MM.1S (cell line): Measurements from ENCODE around the gene FKBP15.

Source experiments
- CTCF ChIP-seq: fragments of 300-600 bp; sonication (generic); IDR thresholded peaks from 2 replicates; pipeline ENCODE4 v1.5.1; 2016; ENCODE audit warnings: antibody characterized with exemption, low read length, mixed read lengths
- EZH2 ChIP-seq: fragments of 300-600 bp; sonication (generic); optimal IDR thresholded peaks from 2 replicates; pipeline ENCODE3; 2017; ENCODE audit warnings: low read depth, mild to moderate bottlenecking, antibody characterized with exemption, low read length, mixed read lengths

DNA sequence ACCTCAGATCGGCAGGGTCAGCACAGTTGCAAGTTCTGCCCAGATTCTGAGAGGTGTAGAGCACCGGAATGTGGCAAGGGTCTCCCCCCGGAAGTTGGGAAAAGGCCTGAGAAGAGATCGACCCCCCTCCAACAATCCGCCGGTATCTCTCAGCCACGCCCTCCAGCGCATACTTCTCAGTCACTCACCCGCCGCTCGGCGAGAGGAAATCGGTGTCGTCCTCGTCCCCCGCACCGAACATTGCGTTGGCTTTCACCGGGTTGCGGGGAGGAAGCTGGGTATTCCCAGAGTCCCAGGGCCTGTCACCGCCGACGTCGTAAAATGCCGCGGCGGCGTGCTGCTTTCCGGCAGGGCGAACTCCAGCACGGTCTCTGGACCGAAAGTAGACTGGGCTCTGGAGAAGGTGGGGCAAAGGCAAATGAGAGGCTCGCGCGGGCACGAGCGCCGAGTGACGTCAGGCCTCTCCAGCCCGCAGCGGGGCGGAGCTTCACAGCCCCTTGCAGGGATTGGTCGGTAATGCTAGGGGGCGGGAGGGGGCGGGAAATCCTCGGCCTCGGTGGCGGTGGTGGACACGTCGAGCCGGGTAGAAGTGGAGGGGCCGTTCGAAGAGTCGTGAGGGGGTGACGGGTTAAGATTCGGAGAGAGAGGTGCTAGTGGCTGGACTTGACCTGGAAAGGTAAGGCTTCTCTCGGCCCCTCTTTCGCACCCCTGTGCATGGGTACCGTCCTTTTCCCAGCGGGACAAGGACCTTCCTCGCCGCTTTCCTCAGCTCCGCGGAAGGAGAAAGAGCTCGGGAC lies at the start of gene FKBP15, which contains the start of gene SLC31A1:
- TF ChIP-seq CTCF = no peak
- TF ChIP-seq EZH2 = no peak
